B cell (primary cell): ENCODE data around the gene USO1. TPM values are rescaled to one million over a fixed set of nuclear protein-coding genes. Genes with fewer than 3 reads are reported as not detected.
"Not testable (repeated sequence)": the region's sequence is repeated elsewhere in the genome, so short reads cannot be mapped to it uniquely, and the experiment has no call there.

Source experiments
- ATAC-seq: fragments of 200-7000 bp; cut with Tn5 transposase; one replicate; pipeline ENCODE4 v1.10.0; 2021; ENCODE audit warnings: low read depth, mild to moderate bottlenecking, moderate number of reproducible peaks, moderate library complexity
- CTCF ChIA-PET: fragments of 350-600 bp; sonication (Branson Sonifier 250); formaldehyde crosslinking; loops from one replicate; lab custom pipeline; 2021; ENCODE audit warnings: antibody characterized with exemption, inconsistent platforms; lab: Charles Lee
- POLR2A ChIA-PET: fragments of 350-600 bp; sonication (Branson Sonifier 250); formaldehyde crosslinking; loops from one replicate; lab custom pipeline; 2021; ENCODE audit warnings: antibody characterized with exemption; lab: Charles Lee
- DNase-seq: peaks from one replicate; pipeline ENCODE4 v3.0.0; 2013
- H2AFZ ChIP-seq: 2 replicates; pipeline ENCODE4 v1.6.1; 2012; ENCODE audit warnings: mild to moderate bottlenecking, low read depth, low read length; ENCODE audit not compliant: insufficient read depth, poor library complexity, severe bottlenecking
- H3K27ac ChIP-seq, 2 donors: 1 replicate in 1 of 2; 2 replicates in 1 of 2; pipeline ENCODE4 v1.5.1; 2012 to 2013; ENCODE audit warnings: low read length in 2 of 2, mild to moderate bottlenecking in 2 of 2, moderate library complexity in 1 of 2
- H3K27me3 ChIP-seq, 4 experiments: fragments of 200-600 bp in 1 of 4; sonication (generic) in 1 of 4; replicated peaks in 1 of 4; 1 replicate in 2 of 4; 2 replicates in 2 of 4; pipeline versions ENCODE4 v1.6.1 to v1.7.0; 2013 to 2016; ENCODE audit warnings: low read length in 3 of 4, mild to moderate bottlenecking in 2 of 4, mixed read lengths in 1 of 4, moderate library complexity in 1 of 4; ENCODE audit not compliant: insufficient read depth in 4 of 4, control insufficient read depth in 3 of 4; ENCODE audit errors: control extremely low read depth in 1 of 4
- H3K36me3 ChIP-seq, 2 experiments: replicated peaks in 1 of 2; 1 replicate in 1 of 2; 2 replicates in 1 of 2; pipeline versions ENCODE4 v1.6.1 to v1.7.1; 2013; ENCODE audit warnings: low read length in 1 of 2; ENCODE audit not compliant: insufficient read depth in 2 of 2, control insufficient read depth in 1 of 2; ENCODE audit errors: control extremely low read depth in 1 of 2, extremely low read depth in 1 of 2
- H3K4me1 ChIP-seq, 2 donors: fragments of 200-600 bp in 1 of 2; sonication (generic) in 1 of 2; 1 replicate in 1 of 2; 2 replicates in 1 of 2; pipeline versions ENCODE4 v1.5.1 to v1.6.1; 2013 to 2017; ENCODE audit warnings: low read length in 2 of 2; ENCODE audit not compliant: control insufficient read depth in 2 of 2, insufficient read depth in 2 of 2
- H3K4me2 ChIP-seq: replicated peaks from 2 replicates; pipeline ENCODE3; 2012; ENCODE audit warnings: mild to moderate bottlenecking, low read depth, low read length; ENCODE audit not compliant: poor library complexity, severe bottlenecking
- H3K4me3 ChIP-seq, 5 experiments: fragments of 200-600 bp in 1 of 5; sonication (generic) in 1 of 5; 1 replicate in 3 of 5; 2 replicates in 2 of 5; pipeline versions ENCODE4 v1.5.1 to v1.7.0; 2011 to 2016; ENCODE audit warnings: low read length in 4 of 5, mild to moderate bottlenecking in 4 of 5, low read depth in 2 of 5, control low read depth in 1 of 5, moderate library complexity in 1 of 5; ENCODE audit not compliant: insufficient read depth in 1 of 5; ENCODE audit errors: control extremely low read depth in 1 of 5, extremely low read depth in 1 of 5
- H3K79me2 ChIP-seq: fragments of 200-600 bp; sonication (generic); one replicate; pipeline ENCODE4 v1.6.0; 2016; ENCODE audit warnings: low read length; ENCODE audit not compliant: control insufficient read depth, insufficient read depth
- H3K9ac ChIP-seq: fragments of 200-600 bp; sonication (generic); 2 replicates; pipeline ENCODE4 v1.6.1; 2017; ENCODE audit warnings: mild to moderate bottlenecking, low read length, moderate library complexity
- H3K9me3 ChIP-seq, 3 donors: one replicate each; pipeline versions ENCODE4 v1.6.1 to v1.7.1; 2013; ENCODE audit warnings: low read length in 2 of 3; ENCODE audit not compliant: control insufficient read depth in 2 of 3, insufficient read depth in 1 of 3; ENCODE audit errors: control extremely low read depth in 1 of 3
- H4K20me1 ChIP-seq: 2 replicates; pipeline ENCODE4 v1.6.0; 2012; ENCODE audit warnings: mild to moderate bottlenecking, low read length; ENCODE audit not compliant: insufficient read depth, control insufficient read depth, poor library complexity, severe bottlenecking
- H3K27ac Mint-ChIP-seq: one replicate; pipeline ENCODE4 v1.8.0; 2021; ENCODE audit warnings: mixed read lengths
- H3K27me3 Mint-ChIP-seq: one replicate; pipeline ENCODE4 v1.8.0; 2021; ENCODE audit warnings: mixed read lengths
- H3K4me1 Mint-ChIP-seq: one replicate; pipeline ENCODE4 v1.8.0; 2021; ENCODE audit warnings: mixed read lengths
- H3K4me3 Mint-ChIP-seq: one replicate; pipeline ENCODE4 v1.8.0; 2021; ENCODE audit warnings: mixed read lengths
- H3K9me3 Mint-ChIP-seq: one replicate; pipeline ENCODE4 v1.8.0; 2022; ENCODE audit warnings: mixed read lengths; ENCODE audit not compliant: insufficient read depth
- EZH2 ChIP-seq: IDR thresholded peaks from 2 replicates; pipeline ENCODE4 v1.6.1; 2012; ENCODE audit warnings: borderline replicate concordance, low read depth, mild to moderate bottlenecking, moderate library complexity, low read length; ENCODE audit not compliant: insufficient read depth, poor library complexity, severe bottlenecking
- WGBS: methylation state at CpG from one replicate; pipeline ENCODE4 v1.1.5; 2013; ENCODE audit warnings: missing lambda C conversion rate; ENCODE audit not compliant: insufficient coverage; 5-methylcytosine and 5-hydroxymethylcytosine counted together
- intact Hi-C: fragments of 100-400 bp; cut with micrococcal nuclease; formaldehyde crosslinking; loops from one replicate; pipeline ENCODE4 v1.10.0; 2022
- polyA plus RNA-seq: library from polyadenylated mRNA; depleted of rRNA; stranded (reverse); fragments of >200 nt; gene quantifications from 2 replicates; pipeline ENCODE4 v1.2.3, GENCODE V29; 2012
- total RNA-seq, 2 donors: library from RNA; stranded (reverse); fragments of 120-200 nt in 1 of 2; gene quantifications; 1 replicate in 1 of 2; 2 replicates in 1 of 2; pipeline versions ENCODE4 v1.2.3 to v1.2.4, GENCODE V29; 2013 to 2022
- TF ChIP-seq, protein P1 (sequence below): fragments of 200-600 bp; IDR thresholded peaks from one replicate; pipeline ENCODE4 v1.8.0; 2022; ENCODE audit warnings: antibody characterized with exemption, mild to moderate bottlenecking

Gene USO1
- total and polyA plus RNA-seq, 2 donors (not counting 1 experiment from before 2014, with no cell fraction given) = 12.3 to 45.0 TPM

DNA sequence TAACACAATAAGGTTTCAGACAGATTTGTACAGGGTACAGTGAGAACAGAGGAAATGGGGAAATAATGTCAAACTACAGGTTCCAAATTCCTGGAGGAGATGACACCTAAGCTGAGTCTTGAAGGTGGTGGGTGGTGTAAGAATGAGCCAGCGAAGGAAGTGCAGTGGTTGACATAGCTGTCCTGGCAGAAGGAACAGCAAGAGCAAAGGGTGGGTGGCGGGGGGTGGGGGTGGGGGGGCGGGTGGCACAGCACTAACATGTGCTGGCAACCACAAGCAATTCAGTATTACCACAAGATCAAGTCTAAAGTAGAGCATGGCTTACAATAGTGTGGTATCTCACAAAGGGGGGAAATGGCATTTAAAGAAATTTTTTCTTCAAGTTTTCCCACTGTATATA lies 38.0 kb upstream of the USO1 start:
- H2AFZ ChIP-seq = no peak overlapping the region
- no peaks in the 10 kb centered on the region for H3K27me3 ChIP-seq
- H3K9me3 ChIP-seq = peaks cover 0 to 3% (median 0%) of the 10 kb centered on the region in 3 donors
- no peaks in the 10 kb centered on the region for H4K20me1 ChIP-seq
- H3K27ac ChIP-seq = no peak overlapping the region
- no peaks in the 10 kb centered on the region for H3K9me3 Mint-ChIP-seq
- ATAC-seq = no peak
- CTCF ChIA-PET = no interaction called here
- H3K4me3 ChIP-seq = no peak overlapping the region
- H3K27ac Mint-ChIP-seq = no peak overlapping the region
- TF ChIP-seq EZH2 = no peak
- TF ChIP-seq, protein P1, sequence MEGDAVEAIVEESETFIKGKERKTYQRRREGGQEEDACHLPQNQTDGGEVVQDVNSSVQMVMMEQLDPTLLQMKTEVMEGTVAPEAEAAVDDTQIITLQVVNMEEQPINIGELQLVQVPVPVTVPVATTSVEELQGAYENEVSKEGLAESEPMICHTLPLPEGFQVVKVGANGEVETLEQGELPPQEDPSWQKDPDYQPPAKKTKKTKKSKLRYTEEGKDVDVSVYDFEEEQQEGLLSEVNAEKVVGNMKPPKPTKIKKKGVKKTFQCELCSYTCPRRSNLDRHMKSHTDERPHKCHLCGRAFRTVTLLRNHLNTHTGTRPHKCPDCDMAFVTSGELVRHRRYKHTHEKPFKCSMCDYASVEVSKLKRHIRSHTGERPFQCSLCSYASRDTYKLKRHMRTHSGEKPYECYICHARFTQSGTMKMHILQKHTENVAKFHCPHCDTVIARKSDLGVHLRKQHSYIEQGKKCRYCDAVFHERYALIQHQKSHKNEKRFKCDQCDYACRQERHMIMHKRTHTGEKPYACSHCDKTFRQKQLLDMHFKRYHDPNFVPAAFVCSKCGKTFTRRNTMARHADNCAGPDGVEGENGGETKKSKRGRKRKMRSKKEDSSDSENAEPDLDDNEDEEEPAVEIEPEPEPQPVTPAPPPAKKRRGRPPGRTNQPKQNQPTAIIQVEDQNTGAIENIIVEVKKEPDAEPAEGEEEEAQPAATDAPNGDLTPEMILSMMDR = no peak
- H3K4me1 ChIP-seq = peaks cover 0 to 4% of the 10 kb centered on the region in 2 donors
- DNase-seq = no peak
- no peak overlapping the region for H3K4me2 ChIP-seq
- no peak overlapping the region for H3K9ac ChIP-seq
- intact Hi-C loops = no loop called here
- no peaks in the 10 kb centered on the region for H3K79me2 ChIP-seq
- no peaks in the 10 kb centered on the region for H3K36me3 ChIP-seq
- H3K27me3 Mint-ChIP-seq = no peaks in the 10 kb centered on the region
- no peak overlapping the region for H3K4me3 Mint-ChIP-seq
- H3K4me1 Mint-ChIP-seq = peaks cover 6% of the 10 kb centered on the region
- WGBS = no CpG with 5 or more reads among the region's 3 CpGs
- POLR2A ChIA-PET = no interaction called here

DNA sequence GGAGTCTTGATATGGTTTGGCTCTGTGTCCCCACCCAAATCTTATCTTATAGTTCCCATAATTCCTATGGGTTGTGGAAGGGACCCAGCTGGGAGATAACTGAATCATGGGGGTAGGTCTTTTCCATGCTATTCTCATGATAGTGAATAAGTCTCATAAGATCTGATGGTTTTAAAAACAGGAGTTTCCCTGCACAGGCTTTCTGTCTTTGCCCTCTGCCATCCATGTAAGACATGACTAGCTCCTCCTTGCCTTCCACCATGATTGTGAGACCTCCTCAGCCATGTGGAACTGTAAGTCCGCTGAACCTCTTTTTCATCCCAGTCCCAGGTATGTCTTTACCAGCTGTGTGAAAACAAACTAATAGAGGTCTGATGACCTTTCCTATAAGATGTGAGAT lies 37.3 kb upstream of the USO1 start:
- H3K4me3 Mint-ChIP-seq = not testable (repeated sequence)
- CTCF ChIA-PET = interaction anchor here (1.4 kb wide), 1 partner anchor 10 kb away, joined by 3 read pairs; no protein-coding TSS in a partner anchor

DNA sequence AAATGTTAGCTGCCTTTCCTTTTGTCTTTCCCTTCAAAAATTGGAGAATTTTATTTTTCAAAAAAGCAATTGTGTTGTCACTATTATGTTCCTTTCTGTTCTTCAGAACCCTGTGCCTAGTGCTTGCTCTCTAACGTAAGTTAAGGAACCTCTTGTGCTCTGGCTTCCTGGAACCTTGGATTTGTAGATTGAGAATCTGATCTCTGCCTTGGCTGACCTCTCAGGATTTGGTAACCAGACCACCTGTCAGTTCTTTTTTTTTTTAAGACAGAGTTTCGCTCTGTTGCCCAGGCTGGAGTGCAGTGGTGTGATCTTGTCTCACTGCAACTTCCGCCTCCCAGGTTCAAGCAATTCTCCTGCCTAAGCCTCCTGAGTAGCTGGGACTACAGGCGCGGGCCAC lies 32.3 kb upstream of the USO1 start:
- H3K36me3 ChIP-seq, H3K9me3 Mint-ChIP-seq, H3K4me2 ChIP-seq, POLR2A ChIA-PET, H4K20me1 ChIP-seq, H3K27me3 ChIP-seq, ATAC-seq, DNase-seq, H3K27ac Mint-ChIP-seq, H2AFZ ChIP-seq, H3K9me3 ChIP-seq, H3K9ac ChIP-seq, H3K27me3 Mint-ChIP-seq, H3K4me3 Mint-ChIP-seq, H3K79me2 ChIP-seq, H3K4me3 ChIP-seq, H3K27ac ChIP-seq, intact Hi-C loops: not testable (repeated sequence)
- peaks cover 8 to 14% of the 10 kb centered on the region in 2 donors for H3K4me1 ChIP-seq
- CTCF ChIA-PET = interaction anchor here (0.6 to 1.8 kb wide), 3 partner anchors 32 to 156 kb away, joined by 3 to 5 read pairs (median 4); partner anchors contain the start of gene USO1
- H3K4me1 Mint-ChIP-seq = peaks cover 17% of the 10 kb centered on the region
- WGBS = 100% methylated on average over 2 of the region's 5 CpGs

More for the DNA sequence above, 37.3 kb upstream of the USO1 start:
- intact Hi-C loops, H3K27me3 Mint-ChIP-seq, H2AFZ ChIP-seq, H3K4me1 ChIP-seq, H3K4me2 ChIP-seq, H3K27me3 ChIP-seq, H4K20me1 ChIP-seq, ATAC-seq, H3K27ac Mint-ChIP-seq, H3K4me1 Mint-ChIP-seq, H3K9ac ChIP-seq, H3K4me3 ChIP-seq, H3K79me2 ChIP-seq, H3K27ac ChIP-seq, POLR2A ChIA-PET, DNase-seq, H3K9me3 ChIP-seq, H3K9me3 Mint-ChIP-seq, H3K36me3 ChIP-seq: not testable (repeated sequence)
- no CpG with 5 or more reads among the region's 1 CpG for WGBS
